ENCODE data around the gene TBC1D22A.

GRCh38 chr22:47059076-47059475, 296.6 kb downstream of the TBC1D22A start:
- TF ChIP-seq, protein P1, sequence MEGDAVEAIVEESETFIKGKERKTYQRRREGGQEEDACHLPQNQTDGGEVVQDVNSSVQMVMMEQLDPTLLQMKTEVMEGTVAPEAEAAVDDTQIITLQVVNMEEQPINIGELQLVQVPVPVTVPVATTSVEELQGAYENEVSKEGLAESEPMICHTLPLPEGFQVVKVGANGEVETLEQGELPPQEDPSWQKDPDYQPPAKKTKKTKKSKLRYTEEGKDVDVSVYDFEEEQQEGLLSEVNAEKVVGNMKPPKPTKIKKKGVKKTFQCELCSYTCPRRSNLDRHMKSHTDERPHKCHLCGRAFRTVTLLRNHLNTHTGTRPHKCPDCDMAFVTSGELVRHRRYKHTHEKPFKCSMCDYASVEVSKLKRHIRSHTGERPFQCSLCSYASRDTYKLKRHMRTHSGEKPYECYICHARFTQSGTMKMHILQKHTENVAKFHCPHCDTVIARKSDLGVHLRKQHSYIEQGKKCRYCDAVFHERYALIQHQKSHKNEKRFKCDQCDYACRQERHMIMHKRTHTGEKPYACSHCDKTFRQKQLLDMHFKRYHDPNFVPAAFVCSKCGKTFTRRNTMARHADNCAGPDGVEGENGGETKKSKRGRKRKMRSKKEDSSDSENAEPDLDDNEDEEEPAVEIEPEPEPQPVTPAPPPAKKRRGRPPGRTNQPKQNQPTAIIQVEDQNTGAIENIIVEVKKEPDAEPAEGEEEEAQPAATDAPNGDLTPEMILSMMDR (IDR thresholded peaks at IDR 0.05 in 2 of 3, conservative IDR thresholded peaks at IDR 0.05 in 1 of 3; ENCODE audit: control insufficient read depth in 2 of 3, extremely low read depth in 1 of 3, insufficient read depth in 1 of 3, low read depth in 3 of 3, low read length in 3 of 3): no peak
- TF ChIP-seq ZBTB33 (IDR thresholded peaks at IDR 0.05) (no peak), EP300 (IDR thresholded peaks at IDR 0.05; ENCODE audit: borderline replicate concordance in 1 of 2, control insufficient read depth in 1 of 2, low read depth in 2 of 2, low read length in 2 of 2) (no peak), CREB1 (IDR thresholded peaks at IDR 0.05; ENCODE audit: low read depth) (no peak), EZH2 (IDR thresholded peaks at IDR 0.05; ENCODE audit: borderline replicate concordance, control insufficient read depth, low read depth, low read length) (no peak), ZNF274 (IDR thresholded peaks at IDR 0.05; ENCODE audit: insufficient read depth, insufficient read length) (no peak), SP1 (IDR thresholded peaks at IDR 0.05; ENCODE audit: low read depth, low read length) (no peak), TAF1 (IDR thresholded peaks at IDR 0.05; ENCODE audit: borderline replicate concordance, low read depth, low read length) (no peak), POLR2A (IDR thresholded peaks at IDR 0.05; ENCODE audit: low read depth, low read length) (no peak), EGR1 (IDR thresholded peaks at IDR 0.05; ENCODE audit: borderline replicate concordance in 1 of 2, low read depth in 2 of 2, low read length in 2 of 2) (no peak), JUND (IDR thresholded peaks at IDR 0.05; ENCODE audit: low read depth, low read length) (no peak), BRCA1 (IDR thresholded peaks at IDR 0.05; ENCODE audit: low read depth, low read length) (no peak)
- TF ChIP-seq, protein P2, sequence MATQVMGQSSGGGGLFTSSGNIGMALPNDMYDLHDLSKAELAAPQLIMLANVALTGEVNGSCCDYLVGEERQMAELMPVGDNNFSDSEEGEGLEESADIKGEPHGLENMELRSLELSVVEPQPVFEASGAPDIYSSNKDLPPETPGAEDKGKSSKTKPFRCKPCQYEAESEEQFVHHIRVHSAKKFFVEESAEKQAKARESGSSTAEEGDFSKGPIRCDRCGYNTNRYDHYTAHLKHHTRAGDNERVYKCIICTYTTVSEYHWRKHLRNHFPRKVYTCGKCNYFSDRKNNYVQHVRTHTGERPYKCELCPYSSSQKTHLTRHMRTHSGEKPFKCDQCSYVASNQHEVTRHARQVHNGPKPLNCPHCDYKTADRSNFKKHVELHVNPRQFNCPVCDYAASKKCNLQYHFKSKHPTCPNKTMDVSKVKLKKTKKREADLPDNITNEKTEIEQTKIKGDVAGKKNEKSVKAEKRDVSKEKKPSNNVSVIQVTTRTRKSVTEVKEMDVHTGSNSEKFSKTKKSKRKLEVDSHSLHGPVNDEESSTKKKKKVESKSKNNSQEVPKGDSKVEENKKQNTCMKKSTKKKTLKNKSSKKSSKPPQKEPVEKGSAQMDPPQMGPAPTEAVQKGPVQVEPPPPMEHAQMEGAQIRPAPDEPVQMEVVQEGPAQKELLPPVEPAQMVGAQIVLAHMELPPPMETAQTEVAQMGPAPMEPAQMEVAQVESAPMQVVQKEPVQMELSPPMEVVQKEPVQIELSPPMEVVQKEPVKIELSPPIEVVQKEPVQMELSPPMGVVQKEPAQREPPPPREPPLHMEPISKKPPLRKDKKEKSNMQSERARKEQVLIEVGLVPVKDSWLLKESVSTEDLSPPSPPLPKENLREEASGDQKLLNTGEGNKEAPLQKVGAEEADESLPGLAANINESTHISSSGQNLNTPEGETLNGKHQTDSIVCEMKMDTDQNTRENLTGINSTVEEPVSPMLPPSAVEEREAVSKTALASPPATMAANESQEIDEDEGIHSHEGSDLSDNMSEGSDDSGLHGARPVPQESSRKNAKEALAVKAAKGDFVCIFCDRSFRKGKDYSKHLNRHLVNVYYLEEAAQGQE (IDR thresholded peaks at IDR 0.05; ENCODE audit: low read depth, low read length): no peak
- TF ChIP-seq, protein P3, sequence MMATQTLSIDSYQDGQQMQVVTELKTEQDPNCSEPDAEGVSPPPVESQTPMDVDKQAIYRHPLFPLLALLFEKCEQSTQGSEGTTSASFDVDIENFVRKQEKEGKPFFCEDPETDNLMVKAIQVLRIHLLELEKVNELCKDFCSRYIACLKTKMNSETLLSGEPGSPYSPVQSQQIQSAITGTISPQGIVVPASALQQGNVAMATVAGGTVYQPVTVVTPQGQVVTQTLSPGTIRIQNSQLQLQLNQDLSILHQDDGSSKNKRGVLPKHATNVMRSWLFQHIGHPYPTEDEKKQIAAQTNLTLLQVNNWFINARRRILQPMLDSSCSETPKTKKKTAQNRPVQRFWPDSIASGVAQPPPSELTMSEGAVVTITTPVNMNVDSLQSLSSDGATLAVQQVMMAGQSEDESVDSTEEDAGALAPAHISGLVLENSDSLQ (IDR thresholded peaks at IDR 0.05): no peak

Measured in GM12878 (cell line).